Stimulated activated CD8-positive, alpha-beta memory T cell treated with anti-CD3 and anti-CD28 coated beads, Interleukin-2, amount 100 ng/mL, for 1 hour (primary cell): ENCODE data around the gene SIGMAR1.

Experiments used
- DNase-seq, 2 donors: peaks; one replicate each; pipeline ENCODE4 v3.0.0-alpha.2; 2020; ENCODE audit warnings: low read depth in 2 of 2

SIGMAR1 gene

GRCh38 chr9:34603610-34604231 lies 33.9 kb downstream of the SIGMAR1 start:
- peak; percentile 67 to 68 for DNase-seq

- DNase-seq, result no peak
Observed at GRCh38 chr9:34601937-34602573, 35.5 kb downstream of the SIGMAR1 start.

- DNase-seq, result no peak
Observed at GRCh38 chr9:34600908-34601307, 36.7 kb downstream of the SIGMAR1 start.

GRCh38 chr9:34599546-34599945 lies 38.0 kb downstream of the SIGMAR1 start:
- DNase-seq, result no peak

DNA sequence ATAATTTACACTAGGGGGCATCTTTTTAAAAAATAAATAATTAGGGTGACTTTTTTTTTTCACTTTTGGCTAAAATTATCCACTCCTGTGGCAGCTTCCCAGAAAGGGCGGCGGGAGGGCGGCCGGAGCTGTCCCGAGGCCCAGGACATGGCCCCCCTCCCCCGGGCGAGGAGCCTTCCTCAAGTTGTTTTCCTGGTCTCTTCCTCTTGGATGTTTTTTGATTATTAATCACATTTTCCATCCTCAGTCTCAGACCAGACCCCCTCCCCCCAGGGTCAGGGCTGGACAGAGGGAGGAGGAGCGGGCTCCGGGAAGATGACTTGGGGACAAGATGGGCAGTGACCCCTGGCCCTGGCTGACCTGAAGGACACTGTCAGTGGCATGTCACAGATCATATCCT lies 43.4 kb downstream of the SIGMAR1 start:
- no peak for DNase-seq

- no peak for DNase-seq
Observed at GRCh38 chr9:34592895-34593601, 44.5 kb downstream of the SIGMAR1 start.

GRCh38 chr9:34591917-34592866 lies 45.4 kb downstream of the SIGMAR1 start:
- no peak for DNase-seq

DNA sequence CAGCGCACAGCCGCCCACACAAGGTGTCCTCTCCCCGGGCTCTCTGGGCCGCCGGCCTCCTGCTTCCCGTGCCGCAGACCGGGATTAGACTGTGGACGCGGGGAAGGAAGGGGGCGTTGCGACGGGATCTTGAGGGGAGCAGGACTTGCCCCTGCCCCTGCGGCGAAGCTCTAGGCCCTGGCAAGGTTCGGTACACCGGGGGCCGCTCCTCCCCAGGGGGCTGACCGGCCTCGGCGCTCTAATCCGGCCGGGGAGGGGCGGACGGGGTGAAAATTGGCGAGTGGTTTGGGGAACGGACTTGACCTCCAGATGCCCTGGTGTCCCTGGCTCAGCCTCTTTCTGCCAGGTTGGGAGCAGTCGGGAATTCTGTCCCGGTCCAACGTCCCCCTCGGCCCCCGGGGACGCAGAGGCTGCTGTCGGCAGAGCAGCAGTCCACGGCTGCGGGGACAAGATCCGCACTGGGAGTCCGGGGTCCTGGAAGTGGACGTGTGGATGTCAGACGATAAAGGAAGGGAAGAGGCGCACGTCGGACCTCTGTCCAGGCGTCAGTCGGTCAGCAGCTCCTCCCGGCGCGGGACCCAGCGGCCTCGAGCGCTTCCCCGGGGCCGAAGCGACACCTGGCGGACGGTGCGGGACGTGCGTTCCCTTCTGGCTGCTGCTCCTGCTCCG lies 46.2 kb downstream of the SIGMAR1 start:
- peak; percentile 53 to 62 for DNase-seq

DNA sequence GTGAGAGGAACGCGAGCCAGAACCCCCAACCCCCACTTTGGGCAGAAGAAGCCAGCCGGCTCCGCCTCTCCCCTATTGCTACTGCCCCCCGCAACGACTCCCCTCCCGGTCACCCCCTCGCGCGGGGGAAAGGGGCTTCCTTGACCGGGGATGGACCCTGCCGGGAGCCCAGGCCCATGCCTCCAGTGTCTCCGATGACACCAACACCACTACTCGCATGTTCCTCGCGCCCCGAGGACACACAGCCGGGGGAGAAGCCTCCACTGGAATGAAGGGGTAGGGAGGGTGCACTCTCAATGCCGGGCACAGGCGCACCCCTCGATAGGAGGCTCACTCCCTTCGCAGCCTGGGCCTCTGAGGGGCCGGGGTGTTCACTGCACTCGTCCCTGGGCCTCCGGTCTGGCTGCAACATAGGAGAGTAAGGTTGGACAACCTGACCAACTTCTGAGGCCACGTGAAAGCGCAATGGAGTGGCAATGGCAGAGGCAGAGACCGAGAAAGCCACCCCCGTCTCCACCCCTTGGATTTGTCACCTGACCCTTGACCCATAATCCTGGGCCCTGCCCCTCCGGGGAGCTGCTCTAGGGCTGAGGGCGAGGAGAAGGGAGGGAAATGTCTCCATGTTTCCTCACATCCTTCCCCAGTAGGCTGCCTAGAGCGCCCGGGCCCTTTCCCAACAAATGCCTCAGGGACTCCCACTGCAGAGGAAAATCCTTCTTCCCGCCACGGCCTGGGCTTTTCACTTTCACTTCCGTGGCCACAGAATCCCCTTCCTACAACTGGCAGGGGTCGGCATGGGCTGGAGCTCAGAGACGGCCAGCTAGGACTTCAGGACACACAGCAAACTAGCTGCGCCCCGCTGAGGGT lies 47.0 kb downstream of the SIGMAR1 start:
- DNase-seq, result no peak

- no peak for DNase-seq
Observed at GRCh38 chr9:34589636-34590380, 47.8 kb downstream of the SIGMAR1 start, which contains the start of gene CNTFR. TSS of gene CNTFR (minus strand) at chr9:34589724. CDS start at chr9:34568981, 20,743 bp downstream.

- no peak for DNase-seq
Observed at GRCh38 chr9:34588671-34589635, 48.6 kb downstream of the SIGMAR1 start.

- no peak for DNase-seq
Observed at GRCh38 chr9:34587271-34587670, 50.3 kb downstream of the SIGMAR1 start.

DNA sequence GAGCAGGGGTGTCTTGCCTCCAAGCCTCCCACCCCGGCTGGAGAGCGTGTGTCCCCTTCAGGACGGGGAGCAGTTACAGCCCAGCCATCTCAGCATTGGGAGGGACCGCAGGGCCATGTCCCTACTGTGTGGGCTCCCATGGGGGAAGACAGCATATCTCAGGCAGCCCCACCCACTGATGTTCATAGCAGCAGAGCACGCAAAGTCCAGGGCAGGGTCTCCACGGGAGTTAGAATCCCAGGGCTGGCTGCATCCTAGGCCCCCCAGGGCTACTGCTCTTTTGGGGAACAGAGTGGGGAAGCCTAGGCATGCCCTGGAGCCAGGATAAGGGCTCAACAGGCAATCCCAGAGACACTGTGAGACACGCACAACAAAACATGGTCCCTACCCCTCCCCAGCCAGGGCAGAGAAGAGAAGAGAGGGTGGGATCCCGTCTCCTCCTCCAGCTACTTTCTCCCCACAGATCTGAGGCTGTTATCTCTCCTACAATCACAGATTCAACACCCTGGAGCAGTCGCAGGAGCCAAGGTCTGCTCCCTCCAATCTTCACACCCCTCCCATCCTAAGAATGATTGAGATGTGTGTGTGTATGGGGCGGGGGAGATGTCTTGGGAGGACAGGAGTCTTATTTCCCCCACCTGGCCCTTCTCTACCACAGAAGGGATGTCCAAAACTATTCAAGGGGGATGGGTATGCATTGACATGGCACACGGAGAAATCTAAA lies 51.5 kb downstream of the SIGMAR1 start:
- no peak for DNase-seq

DNA sequence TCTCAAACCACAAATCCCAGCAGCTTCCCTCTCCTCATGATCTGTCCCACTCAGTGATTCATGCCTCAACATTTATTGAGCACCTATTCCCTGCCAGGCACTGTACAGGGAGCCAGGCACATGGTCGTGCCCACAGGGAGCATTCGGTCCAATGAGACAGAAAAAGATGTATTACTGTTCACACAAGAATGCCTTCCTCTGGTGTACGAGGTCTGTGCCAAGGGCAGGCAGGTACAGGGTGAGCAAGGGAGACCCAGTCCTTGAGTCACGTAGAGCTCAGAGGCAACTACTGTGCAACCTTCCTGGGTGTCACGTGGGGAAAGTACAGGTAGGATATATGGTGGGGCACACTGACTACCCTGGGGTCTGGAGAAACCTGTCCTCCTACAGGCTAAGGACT lies 52.6 kb downstream of the SIGMAR1 start:
- no peak for DNase-seq
